Breast epithelium (tissue), 3 donors: Measurements from ENCODE around the gene TMOD2.

Source experiments
- POLR2A ChIP-seq: fragments of 450-650 bp; IDR thresholded peaks from one replicate; pipeline ENCODE4 v1.6.1; 2016; ENCODE audit warnings: antibody characterized with exemption, mild to moderate bottlenecking, moderate library complexity
- TF ChIP-seq, protein P1 (sequence below), 3 donors: fragments of 450-650 bp; IDR thresholded peaks; one replicate each; pipeline ENCODE4 v1.5.1; 2016 to 2017; ENCODE audit warnings: antibody characterized with exemption in 3 of 3, mild to moderate bottlenecking in 3 of 3, moderate library complexity in 3 of 3

DNA sequence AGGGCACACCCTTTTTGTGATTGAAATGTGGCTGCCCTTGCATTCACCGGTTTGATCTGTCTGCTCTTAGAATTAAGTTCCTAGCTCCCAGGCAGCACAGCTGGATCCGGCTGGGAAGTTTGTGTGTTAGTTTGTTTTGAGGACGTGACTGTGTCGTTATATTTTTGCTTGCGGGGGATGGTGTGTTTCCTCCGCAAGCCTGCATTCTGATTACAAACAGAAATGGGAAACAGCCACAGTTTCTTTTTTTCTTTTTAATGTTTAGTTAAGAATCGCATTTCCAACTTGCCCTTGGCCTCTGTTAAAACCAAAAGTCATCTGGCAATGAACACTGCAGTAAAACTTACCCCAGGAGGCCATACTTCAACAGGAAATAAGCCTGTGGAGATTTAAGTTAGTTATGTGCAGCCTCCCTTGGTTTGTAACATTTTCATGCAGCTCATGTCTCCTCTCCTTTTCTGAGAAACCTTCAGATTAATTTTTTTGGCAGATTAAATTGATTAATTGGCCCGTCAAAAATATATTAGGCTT is 78.9 kb downstream of the TMOD2 start:
- TF ChIP-seq, protein P1, sequence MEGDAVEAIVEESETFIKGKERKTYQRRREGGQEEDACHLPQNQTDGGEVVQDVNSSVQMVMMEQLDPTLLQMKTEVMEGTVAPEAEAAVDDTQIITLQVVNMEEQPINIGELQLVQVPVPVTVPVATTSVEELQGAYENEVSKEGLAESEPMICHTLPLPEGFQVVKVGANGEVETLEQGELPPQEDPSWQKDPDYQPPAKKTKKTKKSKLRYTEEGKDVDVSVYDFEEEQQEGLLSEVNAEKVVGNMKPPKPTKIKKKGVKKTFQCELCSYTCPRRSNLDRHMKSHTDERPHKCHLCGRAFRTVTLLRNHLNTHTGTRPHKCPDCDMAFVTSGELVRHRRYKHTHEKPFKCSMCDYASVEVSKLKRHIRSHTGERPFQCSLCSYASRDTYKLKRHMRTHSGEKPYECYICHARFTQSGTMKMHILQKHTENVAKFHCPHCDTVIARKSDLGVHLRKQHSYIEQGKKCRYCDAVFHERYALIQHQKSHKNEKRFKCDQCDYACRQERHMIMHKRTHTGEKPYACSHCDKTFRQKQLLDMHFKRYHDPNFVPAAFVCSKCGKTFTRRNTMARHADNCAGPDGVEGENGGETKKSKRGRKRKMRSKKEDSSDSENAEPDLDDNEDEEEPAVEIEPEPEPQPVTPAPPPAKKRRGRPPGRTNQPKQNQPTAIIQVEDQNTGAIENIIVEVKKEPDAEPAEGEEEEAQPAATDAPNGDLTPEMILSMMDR (IDR thresholded peaks at IDR 0.05), result no peak
- no peak for TF ChIP-seq POLR2A
